Liver (tissue), 3 donors: ENCODE measurements around the gene HSD17B3.

ENCODE experiments used
- CTCF ChIP-seq: fragments of 150-350 bp; IDR thresholded peaks from 2 replicates; pipeline ENCODE4 v1.5.1; 2017; ENCODE audit warnings: improper control_type of control experiment, low read depth, low read length; ENCODE audit not compliant: missing input control
- FOXA2 ChIP-seq: IDR thresholded peaks from 2 replicates; pipeline ENCODE4 v1.6.1; 2016; ENCODE audit warnings: antibody characterized with exemption
- HNF4A ChIP-seq, 2 donors: conservative IDR thresholded peaks; 2 replicates each; pipeline ENCODE4 v1.6.1; 2016; ENCODE audit warnings: antibody characterized with exemption in 2 of 2, mild to moderate bottlenecking in 2 of 2
- RAD21 ChIP-seq, 2 donors: IDR thresholded peaks; 2 replicates each; pipeline ENCODE4 v1.6.1; 2016; ENCODE audit warnings: antibody characterized with exemption in 2 of 2, mild to moderate bottlenecking in 2 of 2
- RXRA ChIP-seq, 2 donors: IDR thresholded peaks; 2 replicates each; pipeline ENCODE4 v1.6.1; 2017 to 2018; ENCODE audit warnings: antibody characterized with exemption in 2 of 2, mild to moderate bottlenecking in 1 of 2
- TAF1 ChIP-seq: conservative IDR thresholded peaks from 2 replicates; pipeline ENCODE4 v1.6.1; 2016; ENCODE audit warnings: antibody characterized with exemption, mild to moderate bottlenecking
- YY1 ChIP-seq: IDR thresholded peaks from 2 replicates; pipeline ENCODE4 v1.6.1; 2016; ENCODE audit warnings: antibody characterized with exemption, mild to moderate bottlenecking
- ZBTB33 ChIP-seq: IDR thresholded peaks from 2 replicates; pipeline ENCODE4 v1.6.1; 2016; ENCODE audit warnings: antibody characterized with exemption
- donor health status: healthy.
- donor health status: healthy.

GRCh38 chr9:96204853-96205252 is 97.1 kb downstream of the HSD17B3 start:
- no peak for TF ChIP-seq CTCF
- TF ChIP-seq RXRA (IDR thresholded peaks at IDR 0.05): no peak
- TF ChIP-seq YY1: no peak
- TF ChIP-seq HNF4A (conservative IDR thresholded peaks at IDR 0.05): no peak
- TF ChIP-seq TAF1: no peak
- no peak for TF ChIP-seq FOXA2
- no peak for TF ChIP-seq RAD21 (IDR thresholded peaks at IDR 0.05)
- TF ChIP-seq ZBTB33: no peak
